PC-9 (cell line): ENCODE results near the gene PITX2. TPM values are rescaled to one million over a fixed set of nuclear protein-coding genes. Genes with fewer than 3 reads are reported as not detected.

Experiments
- BruUV-seq: library from RNA; stranded (reverse); fragments of 400-500 nt; replicated peaks from 2 replicates; lab custom pipeline; 2021; lab: Mats Ljungman, UMichigan
- CTCF ChIA-PET: fragments of 300-600 bp; sonication (Branson Sonifier 250); formaldehyde crosslinking; loops from one replicate; lab custom pipeline; 2022; ENCODE audit warnings: antibody characterized with exemption; lab: Charles Lee
- POLR2A ChIA-PET: fragments of 300-600 bp; sonication (Branson Sonifier 250); formaldehyde crosslinking; loops from one replicate; lab custom pipeline; 2022; ENCODE audit warnings: antibody characterized with exemption; ENCODE audit not compliant: unreplicated experiment; lab: Charles Lee
- DNase-seq, 2 experiments: peaks; one replicate each; pipeline versions ENCODE4 v3.0.0 to v3.0.0-alpha.2; 2015 to 2022; ENCODE audit warnings: mixed read lengths in 1 of 2
- H2AFZ ChIP-seq: fragments of 200-600 bp; sonication (generic); 2 replicates; pipeline ENCODE4 v1.8.1; 2017; ENCODE audit warnings: antibody characterized with exemption
- H3F3A ChIP-seq: fragments of 200-600 bp; sonication (generic); 2 replicates; pipeline ENCODE4 v1.8.1; 2017; ENCODE audit warnings: antibody characterized with exemption, mild to moderate bottlenecking, low read depth; ENCODE audit not compliant: insufficient read depth
- H3K27ac ChIP-seq: fragments of 200-600 bp; sonication (generic); 2 replicates; pipeline ENCODE4 v1.6.1; 2016; ENCODE audit warnings: mixed run types
- H3K27me3 ChIP-seq: fragments of 200-600 bp; sonication (generic); 2 replicates; pipeline ENCODE4 v1.6.1; 2016; ENCODE audit warnings: low read depth, mixed run types; ENCODE audit not compliant: insufficient read depth
- H3K36me3 ChIP-seq: fragments of 200-600 bp; sonication (generic); 2 replicates; pipeline ENCODE4 v1.6.1; 2016; ENCODE audit warnings: low read depth, mixed run types
- H3K4me1 ChIP-seq: fragments of 200-600 bp; sonication (generic); replicated peaks from 2 replicates; pipeline ENCODE4 v1.6.1; 2016; ENCODE audit warnings: mixed run types; ENCODE audit not compliant: insufficient read depth
- H3K4me2 ChIP-seq: fragments of 200-600 bp; sonication (generic); 2 replicates; pipeline ENCODE4 v1.6.1; 2017; ENCODE audit warnings: mixed run types
- H3K4me3 ChIP-seq: fragments of 200-600 bp; sonication (generic); 2 replicates; pipeline ENCODE4 v1.6.1; 2016; ENCODE audit warnings: mixed run types
- H3K79me2 ChIP-seq: fragments of 200-600 bp; sonication (generic); 2 replicates; pipeline ENCODE4 v1.6.1; 2017; ENCODE audit warnings: low read depth, mixed run types
- H3K9me2 ChIP-seq: fragments of 200-600 bp; sonication (generic); 2 replicates; pipeline ENCODE4 v1.8.1; 2017; ENCODE audit warnings: mild to moderate bottlenecking; ENCODE audit not compliant: insufficient read depth
- H3K9me3 ChIP-seq: fragments of 200-600 bp; sonication (generic); 2 replicates; pipeline ENCODE4 v1.8.1; 2016; ENCODE audit warnings: low read depth; ENCODE audit not compliant: insufficient read depth
- H4K20me1 ChIP-seq: fragments of 200-600 bp; sonication (generic); 2 replicates; pipeline ENCODE4 v1.8.1; 2017; ENCODE audit not compliant: insufficient read depth
- CTCF ChIP-seq: fragments of 200-600 bp; sonication (generic); conservative IDR thresholded peaks from 2 replicates; pipeline ENCODE4 v1.6.1; 2017; ENCODE audit warnings: mixed run types, antibody characterized with exemption, mild to moderate bottlenecking, moderate library complexity
- EZH2 ChIP-seq: fragments of 200-600 bp; sonication (generic); IDR thresholded peaks from 2 replicates; pipeline ENCODE4 v1.8.0; 2017; ENCODE audit warnings: antibody characterized with exemption, low read depth
- intact Hi-C: fragments of 100-400 bp; cut with micrococcal nuclease; formaldehyde crosslinking; loops from one replicate; pipeline ENCODE4 v1.10.0; 2022; ENCODE audit not compliant: unreplicated experiment
- total RNA-seq: library from RNA; stranded (reverse); gene quantifications from 2 replicates; pipeline ENCODE4 v1.2.3, GENCODE V29; 2021

The PITX2 gene
- total RNA-seq, 1 experiment from 2014 or later = 0.48 TPM

DNA sequence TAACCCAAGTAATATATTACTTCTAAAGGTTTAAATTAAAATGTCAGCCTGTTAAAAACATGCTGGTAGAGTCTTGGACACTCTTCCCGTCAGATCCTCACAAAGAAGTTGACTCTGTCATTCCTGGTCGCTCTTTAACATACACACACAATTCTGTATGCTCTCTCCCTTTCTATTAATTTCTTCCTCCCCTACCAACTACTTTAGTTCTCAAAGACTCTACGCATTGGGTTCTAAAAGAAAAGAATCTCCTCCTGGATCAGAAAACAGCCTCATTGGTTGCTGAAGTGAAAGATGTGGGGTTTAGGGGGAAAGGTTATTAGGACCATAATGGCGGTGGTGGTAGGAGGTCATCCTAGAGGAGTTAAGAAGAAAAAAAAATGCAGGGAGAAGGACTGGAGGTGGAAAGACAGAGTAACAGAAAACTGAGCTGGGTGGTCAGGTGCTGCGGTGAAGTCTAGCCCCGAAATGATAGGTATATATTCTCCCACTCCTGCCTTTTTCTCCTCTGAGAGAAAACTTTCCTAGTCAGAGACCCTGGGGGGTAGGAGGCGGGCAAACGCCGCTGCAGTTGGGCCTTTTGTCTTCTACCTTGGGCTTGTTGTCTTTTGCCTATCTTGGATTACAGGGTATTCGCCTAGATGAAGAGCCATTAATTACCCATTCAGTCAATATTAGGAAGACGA is 5.2 kb upstream of the PITX2 start:
- Histone ChIP-seq H4K20me1 (no peaks in the 10 kb centered on the region), H3K27ac (no peak overlapping the region), H3K9me2 (no peaks in the 10 kb centered on the region), H3K9me3 (no peaks in the 10 kb centered on the region), H3K4me3 (no peak overlapping the region), H3K27me3 (no peaks in the 10 kb centered on the region), H3K36me3 (no peaks in the 10 kb centered on the region), H3K4me1 (no peaks in the 10 kb centered on the region), H3K4me2 (no peak overlapping the region), H3K79me2 (no peaks in the 10 kb centered on the region), H3F3A (no peaks in the 10 kb centered on the region), H2AFZ (no peak overlapping the region)
- POLR2A ChIA-PET = interaction anchor here (0.7 kb wide), 1 partner anchor 24 kb away, joined by 11 read pairs; no protein-coding TSS in a partner anchor
- TF ChIP-seq CTCF (no peak), EZH2 (no peak)
- intact Hi-C loops = loop anchor here (10.0 kb wide), 1 partner anchor 1407 kb away; no protein-coding TSS in a partner anchor
- no peak for DNase-seq
- CTCF ChIA-PET = no interaction called here
- no TSS peak for BruUV-seq

DNA sequence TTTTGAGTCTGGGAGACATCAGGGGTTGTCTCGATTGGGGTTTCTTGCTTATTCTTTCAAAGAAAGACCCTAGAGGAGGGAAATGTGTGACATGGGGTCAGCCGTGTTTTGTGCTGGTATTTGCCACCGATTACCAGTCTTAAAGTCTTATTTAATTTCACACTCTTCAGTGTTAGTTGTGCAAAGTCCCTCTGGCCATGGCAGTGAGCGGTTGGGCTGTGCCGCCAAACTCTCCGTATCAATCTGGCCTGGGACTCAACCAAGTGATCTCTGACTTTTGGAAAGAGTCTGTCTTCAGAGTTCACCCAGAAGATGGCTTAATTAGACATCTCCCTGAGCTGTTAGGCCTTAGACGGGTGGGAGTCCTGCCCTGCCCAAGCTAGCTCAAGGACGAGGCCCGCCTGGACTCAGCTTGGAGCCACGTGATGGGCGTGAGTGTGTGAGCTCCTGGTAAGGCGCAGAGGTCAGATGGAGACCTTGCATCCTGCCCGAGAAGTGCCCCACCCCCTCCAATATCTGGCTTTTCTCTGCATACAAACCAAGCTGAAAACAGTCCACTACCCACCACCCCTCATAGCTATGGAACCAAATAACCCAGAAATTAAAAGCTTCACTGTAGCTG is 3.8 kb upstream of the PITX2 start:
- no TSS peak for BruUV-seq
- H3F3A ChIP-seq = no peaks in the 10 kb centered on the region
- no peaks in the 10 kb centered on the region for H3K79me2 ChIP-seq
- H3K27ac ChIP-seq = no peak overlapping the region
- no peaks in the 10 kb centered on the region for H3K36me3 ChIP-seq
- H3K4me1 ChIP-seq = no peaks in the 10 kb centered on the region
- no peaks in the 10 kb centered on the region for H3K9me2 ChIP-seq
- no peak for DNase-seq
- no peak overlapping the region for H3K4me2 ChIP-seq
- intact Hi-C loops = loop anchor here (10.0 kb wide), 1 partner anchor 1408 kb away; no protein-coding TSS in a partner anchor
- ChIA-PET CTCF (no interaction called here), POLR2A (no interaction called here)
- H3K9me3 ChIP-seq = no peaks in the 10 kb centered on the region
- H3K4me3 ChIP-seq = no peak overlapping the region
- no peaks in the 10 kb centered on the region for H4K20me1 ChIP-seq
- no peaks in the 10 kb centered on the region for H3K27me3 ChIP-seq
- TF ChIP-seq EZH2 = no peak
- TF ChIP-seq CTCF = no peak
- H2AFZ ChIP-seq = no peak overlapping the region

- Histone ChIP-seq H3K27me3 (no peaks in the 10 kb centered on the region), H3F3A (no peaks in the 10 kb centered on the region), H2AFZ (no peak overlapping the region), H3K27ac (no peak overlapping the region), H3K79me2 (no peaks in the 10 kb centered on the region), H3K36me3 (no peaks in the 10 kb centered on the region), H3K4me3 (no peak overlapping the region), H3K9me2 (no peaks in the 10 kb centered on the region), H3K4me1 (no peaks in the 10 kb centered on the region), H4K20me1 (no peaks in the 10 kb centered on the region), H3K4me2 (no peak overlapping the region), H3K9me3 (no peaks in the 10 kb centered on the region)
- POLR2A ChIA-PET = no interaction called here
- DNase-seq = no peak
- TF ChIP-seq EZH2 = no peak
- no peak for TF ChIP-seq CTCF
- intact Hi-C loops = loop anchor here (10.0 kb wide), 1 partner anchor 1409 kb away; no protein-coding TSS in a partner anchor
- CTCF ChIA-PET = no interaction called here
- BruUV-seq = no TSS peak
Measured at GRCh38 chr4:110625576-110626257, 2.8 kb upstream of the PITX2 start.
